ENCODE data around the gene MINDY4.

DNA sequence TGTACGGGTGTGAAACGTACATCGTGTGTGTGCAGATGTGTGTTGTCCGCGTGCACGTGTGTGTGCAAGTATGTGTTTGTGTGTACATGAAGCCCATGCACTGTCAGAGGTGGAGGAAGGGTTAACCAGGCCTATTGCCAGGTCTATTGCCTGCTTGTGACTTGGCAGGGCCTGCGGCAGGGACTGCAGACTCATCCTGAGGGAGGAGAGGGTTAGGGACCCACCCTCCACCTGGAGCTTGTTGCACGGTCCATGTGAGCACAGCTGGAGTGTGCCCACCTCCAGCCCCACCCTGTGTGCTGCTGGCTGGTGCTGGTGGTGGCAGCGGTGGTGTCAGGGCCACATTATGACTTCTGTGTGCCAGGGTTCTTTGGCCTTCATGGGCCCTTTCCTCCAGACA, 133.3 kb downstream of the MINDY4 start:
- TF ChIP-seq GABPA (IDR thresholded peaks at IDR 0.05; ENCODE audit: low read depth) (no peak), POLR2AphosphoS5 (IDR thresholded peaks at IDR 0.05; ENCODE audit: low read depth) (no peak), REST (IDR thresholded peaks at IDR 0.05; ENCODE audit: insufficient replicate concordance, low read depth) (no peak), SPI1 (IDR thresholded peaks at IDR 0.05; ENCODE audit: borderline replicate concordance, low read depth) (no peak)
- TF ChIP-seq, protein P1, sequence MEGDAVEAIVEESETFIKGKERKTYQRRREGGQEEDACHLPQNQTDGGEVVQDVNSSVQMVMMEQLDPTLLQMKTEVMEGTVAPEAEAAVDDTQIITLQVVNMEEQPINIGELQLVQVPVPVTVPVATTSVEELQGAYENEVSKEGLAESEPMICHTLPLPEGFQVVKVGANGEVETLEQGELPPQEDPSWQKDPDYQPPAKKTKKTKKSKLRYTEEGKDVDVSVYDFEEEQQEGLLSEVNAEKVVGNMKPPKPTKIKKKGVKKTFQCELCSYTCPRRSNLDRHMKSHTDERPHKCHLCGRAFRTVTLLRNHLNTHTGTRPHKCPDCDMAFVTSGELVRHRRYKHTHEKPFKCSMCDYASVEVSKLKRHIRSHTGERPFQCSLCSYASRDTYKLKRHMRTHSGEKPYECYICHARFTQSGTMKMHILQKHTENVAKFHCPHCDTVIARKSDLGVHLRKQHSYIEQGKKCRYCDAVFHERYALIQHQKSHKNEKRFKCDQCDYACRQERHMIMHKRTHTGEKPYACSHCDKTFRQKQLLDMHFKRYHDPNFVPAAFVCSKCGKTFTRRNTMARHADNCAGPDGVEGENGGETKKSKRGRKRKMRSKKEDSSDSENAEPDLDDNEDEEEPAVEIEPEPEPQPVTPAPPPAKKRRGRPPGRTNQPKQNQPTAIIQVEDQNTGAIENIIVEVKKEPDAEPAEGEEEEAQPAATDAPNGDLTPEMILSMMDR (IDR thresholded peaks at IDR 0.05; ENCODE audit: insufficient read depth, low read length), result no peak

Measured in HL-60 (cell line).